ENCODE results near the gene HCCS.

The HCCS gene

GRCh38 chrX:11111037-11111851, at the start of gene HCCS:
Gene HCCS (plus strand): TSS chrX:11111332. CDS start chrX:11112061, 729 bp downstream.
- peak within 1 kb of the TSS; percentile 86 for H3K9ac ChIP-seq (ENCODE audit: low read depth, low read length)
- peak within 1 kb of the TSS; percentile 85 for H3K4me3 ChIP-seq (ENCODE audit: low read length)
- H3K9me3 ChIP-seq (ENCODE audit: insufficient read depth, low read depth, low read length), result no peaks in the 10 kb centered on the region
- peaks cover 38% of the 10 kb centered on the region for H3K36me3 ChIP-seq (ENCODE audit: insufficient read depth, low read depth, low read length)
- no peaks in the 10 kb centered on the region for H3K27me3 ChIP-seq (ENCODE audit: insufficient read depth, low read length)
- H3K27ac ChIP-seq (ENCODE audit: low read length), result no peak within 1 kb of the TSS
- H3K4me1 ChIP-seq (ENCODE audit: insufficient read depth, low read length), result no peaks in the 10 kb centered on the region

GRCh38 chrX:11064276-11064675, 46.9 kb upstream of the HCCS start:
- no peak overlapping the region for H3K9ac ChIP-seq (ENCODE audit: low read depth, low read length)
- no peak overlapping the region for H3K27ac ChIP-seq (ENCODE audit: low read length)
- no peaks in the 10 kb centered on the region for H3K9me3 ChIP-seq (ENCODE audit: insufficient read depth, low read depth, low read length)
- no peaks in the 10 kb centered on the region for H3K27me3 ChIP-seq (ENCODE audit: insufficient read depth, low read length)
- H3K36me3 ChIP-seq (ENCODE audit: insufficient read depth, low read depth, low read length), result no peaks in the 10 kb centered on the region
- H3K4me3 ChIP-seq (ENCODE audit: low read length), result no peak overlapping the region
- no peaks in the 10 kb centered on the region for H3K4me1 ChIP-seq (ENCODE audit: insufficient read depth, low read length)

GRCh38 chrX:11064851-11065600, 46.1 kb upstream of the HCCS start:
- Histone ChIP-seq H3K36me3 (ENCODE audit: insufficient read depth, low read depth, low read length) (no peaks in the 10 kb centered on the region), H3K27ac (ENCODE audit: low read length) (no peak overlapping the region), H3K9me3 (ENCODE audit: insufficient read depth, low read depth, low read length) (no peaks in the 10 kb centered on the region), H3K4me3 (ENCODE audit: low read length) (no peak overlapping the region), H3K27me3 (ENCODE audit: insufficient read depth, low read length) (no peaks in the 10 kb centered on the region), H3K9ac (ENCODE audit: low read depth, low read length) (no peak overlapping the region), H3K4me1 (ENCODE audit: insufficient read depth, low read length) (no peaks in the 10 kb centered on the region)

- no peak overlapping the region for H3K4me3 ChIP-seq (ENCODE audit: low read length)
- no peak overlapping the region for H3K27ac ChIP-seq (ENCODE audit: low read length)
- H3K27me3 ChIP-seq (ENCODE audit: insufficient read depth, low read length), result no peaks in the 10 kb centered on the region
- H3K9me3 ChIP-seq (ENCODE audit: insufficient read depth, low read depth, low read length), result no peaks in the 10 kb centered on the region
- no peaks in the 10 kb centered on the region for H3K4me1 ChIP-seq (ENCODE audit: insufficient read depth, low read length)
- no peak overlapping the region for H3K9ac ChIP-seq (ENCODE audit: low read depth, low read length)
- H3K36me3 ChIP-seq (ENCODE audit: insufficient read depth, low read depth, low read length), result no peaks in the 10 kb centered on the region
Measured at GRCh38 chrX:11066812-11067211, 44.3 kb upstream of the HCCS start.

GRCh38 chrX:11073381-11073780, 37.8 kb upstream of the HCCS start:
- no peak overlapping the region for H3K4me3 ChIP-seq (ENCODE audit: low read length)
- H3K27me3 ChIP-seq (ENCODE audit: insufficient read depth, low read length), result no peaks in the 10 kb centered on the region
- H3K27ac ChIP-seq (ENCODE audit: low read length), result no peak overlapping the region
- no peak overlapping the region for H3K9ac ChIP-seq (ENCODE audit: low read depth, low read length)
- H3K4me1 ChIP-seq (ENCODE audit: insufficient read depth, low read length), result peaks cover 6% of the 10 kb centered on the region
- H3K36me3 ChIP-seq (ENCODE audit: insufficient read depth, low read depth, low read length), result no peaks in the 10 kb centered on the region
- no peaks in the 10 kb centered on the region for H3K9me3 ChIP-seq (ENCODE audit: insufficient read depth, low read depth, low read length)

- H3K36me3 ChIP-seq (ENCODE audit: insufficient read depth, low read depth, low read length), result no peaks in the 10 kb centered on the region
- no peaks in the 10 kb centered on the region for H3K9me3 ChIP-seq (ENCODE audit: insufficient read depth, low read depth, low read length)
- H3K27me3 ChIP-seq (ENCODE audit: insufficient read depth, low read length), result no peaks in the 10 kb centered on the region
- H3K4me1 ChIP-seq (ENCODE audit: insufficient read depth, low read length), result peaks cover 6% of the 10 kb centered on the region
- no peak overlapping the region for H3K27ac ChIP-seq (ENCODE audit: low read length)
- H3K9ac ChIP-seq (ENCODE audit: low read depth, low read length), result no peak overlapping the region
- no peak overlapping the region for H3K4me3 ChIP-seq (ENCODE audit: low read length)
Measured at GRCh38 chrX:11080741-11081305, 30.3 kb upstream of the HCCS start.

GRCh38 chrX:11081511-11081910, 29.6 kb upstream of the HCCS start:
- H3K9ac ChIP-seq (ENCODE audit: low read depth, low read length), result no peak overlapping the region
- no peaks in the 10 kb centered on the region for H3K36me3 ChIP-seq (ENCODE audit: insufficient read depth, low read depth, low read length)
- peaks cover 6% of the 10 kb centered on the region for H3K4me1 ChIP-seq (ENCODE audit: insufficient read depth, low read length)
- no peaks in the 10 kb centered on the region for H3K27me3 ChIP-seq (ENCODE audit: insufficient read depth, low read length)
- no peaks in the 10 kb centered on the region for H3K9me3 ChIP-seq (ENCODE audit: insufficient read depth, low read depth, low read length)
- no peak overlapping the region for H3K4me3 ChIP-seq (ENCODE audit: low read length)
- H3K27ac ChIP-seq (ENCODE audit: low read length), result no peak overlapping the region

- no peak overlapping the region for H3K4me3 ChIP-seq (ENCODE audit: low read length)
- H3K27ac ChIP-seq (ENCODE audit: low read length), result no peak overlapping the region
- no peaks in the 10 kb centered on the region for H3K36me3 ChIP-seq (ENCODE audit: insufficient read depth, low read depth, low read length)
- no peaks in the 10 kb centered on the region for H3K27me3 ChIP-seq (ENCODE audit: insufficient read depth, low read length)
- H3K9ac ChIP-seq (ENCODE audit: low read depth, low read length), result no peak overlapping the region
- H3K4me1 ChIP-seq (ENCODE audit: insufficient read depth, low read length), result no peaks in the 10 kb centered on the region
- no peaks in the 10 kb centered on the region for H3K9me3 ChIP-seq (ENCODE audit: insufficient read depth, low read depth, low read length)
Measured at GRCh38 chrX:11085305-11085704, 25.8 kb upstream of the HCCS start.

GRCh38 chrX:11089802-11090201, 21.3 kb upstream of the HCCS start:
- Histone ChIP-seq H3K4me1 (ENCODE audit: insufficient read depth, low read length) (no peaks in the 10 kb centered on the region), H3K9ac (ENCODE audit: low read depth, low read length) (no peak overlapping the region), H3K9me3 (ENCODE audit: insufficient read depth, low read depth, low read length) (no peaks in the 10 kb centered on the region), H3K36me3 (ENCODE audit: insufficient read depth, low read depth, low read length) (no peaks in the 10 kb centered on the region), H3K27me3 (ENCODE audit: insufficient read depth, low read length) (no peaks in the 10 kb centered on the region), H3K27ac (ENCODE audit: low read length) (no peak overlapping the region), H3K4me3 (ENCODE audit: low read length) (no peak overlapping the region)

GRCh38 chrX:11097933-11098332, 13.2 kb upstream of the HCCS start:
- H3K4me3 ChIP-seq (ENCODE audit: low read length), result no peak overlapping the region
- no peaks in the 10 kb centered on the region for H3K9me3 ChIP-seq (ENCODE audit: insufficient read depth, low read depth, low read length)
- no peaks in the 10 kb centered on the region for H3K36me3 ChIP-seq (ENCODE audit: insufficient read depth, low read depth, low read length)
- H3K9ac ChIP-seq (ENCODE audit: low read depth, low read length), result no peak overlapping the region
- no peak overlapping the region for H3K27ac ChIP-seq (ENCODE audit: low read length)
- peaks cover 4% of the 10 kb centered on the region for H3K4me1 ChIP-seq (ENCODE audit: insufficient read depth, low read length)
- H3K27me3 ChIP-seq (ENCODE audit: insufficient read depth, low read length), result no peaks in the 10 kb centered on the region

- Histone ChIP-seq H3K4me3 (ENCODE audit: low read length) (no peak overlapping the region), H3K27me3 (ENCODE audit: insufficient read depth, low read length) (no peaks in the 10 kb centered on the region), H3K9me3 (ENCODE audit: insufficient read depth, low read depth, low read length) (no peaks in the 10 kb centered on the region), H3K4me1 (ENCODE audit: insufficient read depth, low read length) (peaks cover 4% of the 10 kb centered on the region), H3K27ac (ENCODE audit: low read length) (no peak overlapping the region), H3K36me3 (ENCODE audit: insufficient read depth, low read depth, low read length) (no peaks in the 10 kb centered on the region), H3K9ac (ENCODE audit: low read depth, low read length) (no peak overlapping the region)
Measured at GRCh38 chrX:11099465-11099864, 11.7 kb upstream of the HCCS start.

All from iPS-20b (cell line).